ENCODE data around the gene TLR4. TPM values are rescaled to one million over a fixed set of nuclear protein-coding genes. Genes with fewer than 3 reads are reported as not detected.

Gene TLR4
- total and polyA plus RNA-seq, 10 of the 15 experiments (the other 5 are each of a cell fraction or from before 2014, with no cell fraction given), result 0.03 to 0.50 (median 0.16) TPM

DNA sequence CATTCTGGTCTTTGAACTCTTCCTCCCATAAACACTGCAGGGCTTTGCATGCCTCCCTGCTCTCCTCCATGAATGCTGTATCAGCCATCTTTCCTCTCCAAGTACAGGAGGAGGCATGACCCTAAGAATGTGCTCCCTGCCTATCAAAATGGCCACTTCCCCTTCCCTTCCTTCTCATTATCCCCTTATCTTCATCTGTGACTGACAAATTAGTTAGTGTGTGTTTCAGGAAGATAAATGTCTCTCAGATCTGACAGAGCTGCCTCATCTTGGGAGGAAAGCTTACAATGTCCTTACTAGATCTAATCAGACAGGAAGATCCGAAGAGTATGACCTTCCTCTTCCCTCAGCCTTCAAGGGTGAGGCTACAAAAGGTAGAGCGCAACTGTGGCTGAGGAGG lies 46.2 kb downstream of the TLR4 start:
- H3K4me1 ChIP-seq (ENCODE audit: control insufficient read depth, insufficient read depth, low read length), result no peaks in the 10 kb centered on the region
- no peaks in the 10 kb centered on the region for H3K36me3 ChIP-seq (ENCODE audit: control insufficient read depth in 2 of 2, insufficient read depth in 2 of 2, low read length in 1 of 2)
- no peak overlapping the region for H3K4me2 ChIP-seq (ENCODE audit: control insufficient read depth, insufficient read depth)
- in situ Hi-C loops (cut with MboI) (no loop called here), intact Hi-C loops (cut with micrococcal nuclease; ENCODE audit: unreplicated experiment) (no loop called here)
- H3K27me3 ChIP-seq (replicated peaks in 1 of 2; ENCODE audit: control insufficient read depth in 2 of 2, insufficient read depth in 2 of 2, low read length in 1 of 2), result peaks cover 0 to 3% of the 10 kb centered on the region in 2 experiments; a peak in 2 of 4 replicates
- ChIA-PET RAD21 (ENCODE audit: unreplicated experiment) (no interaction called here), POLR2A (no interaction called here), CTCF (interaction anchor here (0.7 kb wide), 1 partner anchor 1582 kb away, joined by 3 read pairs; no protein-coding TSS in a partner anchor), SMC1A (ENCODE audit: uncharacterized antibody, unreplicated experiment) (no interaction called here)
- 3% methylated on average over 2 of the region's 2 CpGs for WGBS (ENCODE audit: insufficient coverage, insufficient replicate concordance, low lambda C conversion rate, missing lambda C conversion rate)
- no peaks in the 10 kb centered on the region for H4K20me1 ChIP-seq (ENCODE audit: control insufficient read depth, insufficient read depth)
- no peak overlapping the region for H3K4me3 ChIP-seq
- ATAC-seq (no peak), FAIRE-seq (no peak), DNase-seq (ENCODE audit: low read depth, low spot score) (no peak)
- no TSS peak for BruUV-seq (replicated peaks)
- H3K9ac ChIP-seq (ENCODE audit: control insufficient read depth, insufficient read depth, low read length), result no peak overlapping the region
- no peak overlapping the region for H2AFZ ChIP-seq (ENCODE audit: control insufficient read depth, low read depth, low read length)
- H3K9me3 ChIP-seq (replicated peaks; ENCODE audit: control insufficient read depth, insufficient read depth, low read length), result no peaks in the 10 kb centered on the region
- no peaks in the 10 kb centered on the region for H3K79me2 ChIP-seq (ENCODE audit: control insufficient read depth, insufficient read depth, low read length)
- no peak overlapping the region for H3K27ac ChIP-seq (ENCODE audit: control insufficient read depth, insufficient read depth)
- no peak for TF ChIP-seq MEF2B (IDR thresholded peaks at IDR 0.05; ENCODE audit: partially characterized antibody, poor library complexity, severe bottlenecking)
- TF ChIP-seq ATF3 (IDR thresholded peaks at IDR 0.05; ENCODE audit: borderline replicate concordance, extremely low read depth, low read depth, low read length), result no peak
- no peak for TF ChIP-seq ATF2 (IDR thresholded peaks at IDR 0.05; ENCODE audit: low read length)
- TF ChIP-seq, protein P1, sequence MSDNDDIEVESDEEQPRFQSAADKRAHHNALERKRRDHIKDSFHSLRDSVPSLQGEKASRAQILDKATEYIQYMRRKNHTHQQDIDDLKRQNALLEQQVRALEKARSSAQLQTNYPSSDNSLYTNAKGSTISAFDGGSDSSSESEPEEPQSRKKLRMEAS (IDR thresholded peaks at IDR 0.05; ENCODE audit: low read depth, low read length), result no peak
- TF ChIP-seq, protein P2, sequence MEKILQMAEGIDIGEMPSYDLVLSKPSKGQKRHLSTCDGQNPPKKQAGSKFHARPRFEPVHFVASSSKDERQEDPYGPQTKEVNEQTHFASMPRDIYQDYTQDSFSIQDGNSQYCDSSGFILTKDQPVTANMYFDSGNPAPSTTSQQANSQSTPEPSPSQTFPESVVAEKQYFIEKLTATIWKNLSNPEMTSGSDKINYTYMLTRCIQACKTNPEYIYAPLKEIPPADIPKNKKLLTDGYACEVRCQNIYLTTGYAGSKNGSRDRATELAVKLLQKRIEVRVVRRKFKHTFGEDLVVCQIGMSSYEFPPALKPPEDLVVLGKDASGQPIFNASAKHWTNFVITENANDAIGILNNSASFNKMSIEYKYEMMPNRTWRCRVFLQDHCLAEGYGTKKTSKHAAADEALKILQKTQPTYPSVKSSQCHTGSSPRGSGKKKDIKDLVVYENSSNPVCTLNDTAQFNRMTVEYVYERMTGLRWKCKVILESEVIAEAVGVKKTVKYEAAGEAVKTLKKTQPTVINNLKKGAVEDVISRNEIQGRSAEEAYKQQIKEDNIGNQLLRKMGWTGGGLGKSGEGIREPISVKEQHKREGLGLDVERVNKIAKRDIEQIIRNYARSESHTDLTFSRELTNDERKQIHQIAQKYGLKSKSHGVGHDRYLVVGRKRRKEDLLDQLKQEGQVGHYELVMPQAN (conservative IDR thresholded peaks at IDR 0.05), result no peak
- no peak for TF ChIP-seq SUPT20H (IDR thresholded peaks at IDR 0.05; ENCODE audit: borderline replicate concordance, control insufficient read depth, low read depth, low read length)
- no peak for TF ChIP-seq KDM1A (IDR thresholded peaks at IDR 0.05; ENCODE audit: borderline replicate concordance)
- TF ChIP-seq FOS (IDR thresholded peaks at IDR 0.05; ENCODE audit: borderline replicate concordance, extremely low read depth, insufficient read length), result no peak
- TF ChIP-seq RAD21 (IDR thresholded peaks at IDR 0.05; ENCODE audit: insufficient read depth, low read depth, low read length), result no peak
- TF ChIP-seq FOXK2 (IDR thresholded peaks at IDR 0.05), result no peak
- no peak for TF ChIP-seq ATF7 (IDR thresholded peaks at IDR 0.05; ENCODE audit: low read depth)
- no peak for TF ChIP-seq POLR2AphosphoS5 (IDR thresholded peaks at IDR 0.05; ENCODE audit: low read length)
- TF ChIP-seq E4F1 (IDR thresholded peaks at IDR 0.05; ENCODE audit: borderline replicate concordance, partially characterized antibody), result no peak
- TF ChIP-seq, protein P3, sequence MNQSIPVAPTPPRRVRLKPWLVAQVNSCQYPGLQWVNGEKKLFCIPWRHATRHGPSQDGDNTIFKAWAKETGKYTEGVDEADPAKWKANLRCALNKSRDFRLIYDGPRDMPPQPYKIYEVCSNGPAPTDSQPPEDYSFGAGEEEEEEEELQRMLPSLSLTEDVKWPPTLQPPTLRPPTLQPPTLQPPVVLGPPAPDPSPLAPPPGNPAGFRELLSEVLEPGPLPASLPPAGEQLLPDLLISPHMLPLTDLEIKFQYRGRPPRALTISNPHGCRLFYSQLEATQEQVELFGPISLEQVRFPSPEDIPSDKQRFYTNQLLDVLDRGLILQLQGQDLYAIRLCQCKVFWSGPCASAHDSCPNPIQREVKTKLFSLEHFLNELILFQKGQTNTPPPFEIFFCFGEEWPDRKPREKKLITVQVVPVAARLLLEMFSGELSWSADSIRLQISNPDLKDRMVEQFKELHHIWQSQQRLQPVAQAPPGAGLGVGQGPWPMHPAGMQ (IDR thresholded peaks at IDR 0.05; ENCODE audit: borderline replicate concordance), result no peak
- TF ChIP-seq HDAC6 (IDR thresholded peaks at IDR 0.05; ENCODE audit: unreplicated experiment), result no peak

Measured in GM12878 (cell line).